ENCODE measurements around the gene FGD2.

Gene FGD2

DNA sequence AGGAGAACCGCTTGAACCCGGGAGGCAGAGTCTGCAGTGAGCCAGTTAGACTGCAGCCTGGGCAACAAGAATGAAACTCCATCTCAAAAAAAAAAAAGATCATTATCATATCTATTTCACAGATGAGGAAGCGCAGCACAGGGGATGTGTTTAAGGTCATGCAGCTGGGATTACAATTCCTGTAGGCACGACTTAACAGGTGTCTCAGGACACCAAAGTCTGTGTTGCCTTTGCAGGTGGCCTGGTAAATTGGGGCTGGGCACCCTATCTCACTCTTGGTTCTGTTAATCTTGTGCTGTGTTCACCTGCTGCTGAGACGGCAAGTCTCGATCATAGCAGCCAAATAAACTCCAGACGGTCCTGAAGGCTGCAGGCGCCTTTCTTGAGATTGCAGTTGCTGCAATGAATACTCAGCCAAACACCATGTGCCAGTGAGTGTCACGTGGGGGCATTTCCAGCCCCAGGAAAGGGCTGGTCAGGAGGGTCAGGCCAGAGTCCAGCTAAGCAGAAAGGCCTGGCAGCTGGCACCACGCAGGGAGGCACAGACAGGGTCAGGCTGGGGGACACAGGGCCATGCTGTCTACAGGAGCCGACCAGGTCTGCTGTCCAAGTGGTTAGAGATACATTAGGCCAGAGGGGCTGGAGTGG lies 55.8 kb downstream of the FGD2 start:
- no peak for DNase-seq

DNA sequence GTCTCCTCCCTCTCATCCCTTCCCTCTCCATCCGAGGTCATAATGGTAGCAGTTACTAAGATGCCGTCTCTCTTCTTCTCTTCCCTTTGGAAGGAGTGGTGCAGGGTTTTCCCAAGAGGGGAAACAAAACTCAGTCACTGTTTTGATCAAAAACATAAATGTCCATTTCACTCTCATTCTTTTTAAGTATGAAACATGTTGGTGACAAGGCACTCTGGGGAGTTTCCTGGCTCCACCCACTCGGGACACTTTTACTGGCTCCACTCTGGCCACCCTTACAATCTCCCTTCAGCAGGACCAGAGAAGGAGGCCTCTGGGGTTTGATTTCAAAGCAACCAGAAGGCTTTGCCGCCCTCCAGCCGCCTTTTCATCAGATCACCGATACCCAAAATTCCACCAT lies 57.0 kb downstream of the FGD2 start:
- no peak for DNase-seq

- DNase-seq = no peak
Observed at GRCh38 chr6:37068356-37069270, 63.2 kb downstream of the FGD2 start.

- no peak for DNase-seq
Observed at GRCh38 chr6:37069639-37070038, 64.2 kb downstream of the FGD2 start.

- no peak for DNase-seq
Observed at GRCh38 chr6:37072526-37072925, 67.1 kb downstream of the FGD2 start.

- DNase-seq = no peak
Observed at GRCh38 chr6:37074053-37074827, 68.8 kb downstream of the FGD2 start.

- DNase-seq = no peak
Observed at GRCh38 chr6:37077191-37077904, 71.9 kb downstream of the FGD2 start.

- no peak for DNase-seq
Observed at GRCh38 chr6:37077905-37078296, 72.4 kb downstream of the FGD2 start.

Data from NCI-H1694 (cell line).